H9 (cell line): ENCODE data around the gene ARHGAP35. TPM values are rescaled to one million over a fixed set of nuclear protein-coding genes. Genes with fewer than 3 reads are reported as not detected.

ENCODE experiments used
- DNase-seq: peaks from one replicate; pipeline ENCODE4 v3.0.0-alpha.2; 2017
- H2AFZ ChIP-seq: one replicate; pipeline ENCODE4 v1.6.1; 2013; ENCODE audit warnings: mild to moderate bottlenecking, low read length, control low read depth, moderate library complexity
- H2AK5ac ChIP-seq: 2 replicates; pipeline ENCODE4 v1.6.1; 2013; ENCODE audit warnings: low read length, control low read depth, mixed read lengths; ENCODE audit not compliant: insufficient read length
- H2BK120ac ChIP-seq: one replicate; pipeline ENCODE4 v1.6.1; 2013; ENCODE audit warnings: low read depth, mild to moderate bottlenecking, low read length, control low read depth, inconsistent platforms; ENCODE audit not compliant: poor library complexity, severe bottlenecking
- H2BK12ac ChIP-seq: 2 replicates; pipeline ENCODE4 v1.6.1; 2013; ENCODE audit warnings: low read length, control low read depth, mixed read lengths, low read depth; ENCODE audit not compliant: insufficient read length
- H2BK15ac ChIP-seq: 2 replicates; pipeline ENCODE4 v1.6.1; 2013; ENCODE audit warnings: low read depth, low read length, control low read depth
- H2BK20ac ChIP-seq: one replicate; pipeline ENCODE4 v1.6.1; 2013; ENCODE audit warnings: low read depth, mild to moderate bottlenecking, low read length, control low read depth, inconsistent platforms; ENCODE audit not compliant: poor library complexity, severe bottlenecking
- H2BK5ac ChIP-seq: 2 replicates; pipeline ENCODE4 v1.6.1; 2013; ENCODE audit warnings: low read length, control low read depth, mixed read lengths; ENCODE audit not compliant: insufficient read length
- H3K14ac ChIP-seq: 2 replicates; pipeline ENCODE4 v1.6.1; 2013; ENCODE audit warnings: low read length, control low read depth; ENCODE audit not compliant: insufficient read depth
- H3K18ac ChIP-seq: 2 replicates; pipeline ENCODE4 v1.6.1; 2013; ENCODE audit warnings: low read depth, mild to moderate bottlenecking, mixed read lengths, low read length, control low read depth; ENCODE audit not compliant: insufficient read length
- H3K23ac ChIP-seq: 2 replicates; pipeline ENCODE4 v1.6.1; 2013; ENCODE audit warnings: low read length, control low read depth, mixed read lengths, low read depth; ENCODE audit not compliant: insufficient read length
- H3K23me2 ChIP-seq: 2 replicates; pipeline ENCODE4 v1.6.1; 2013; ENCODE audit warnings: low read depth, mild to moderate bottlenecking, mixed read lengths, low read length, control low read depth; ENCODE audit not compliant: insufficient read length, poor library complexity, severe bottlenecking
- H3K27ac ChIP-seq: 2 replicates; pipeline ENCODE4 v1.5.1; 2013; ENCODE audit warnings: low read length, control low read depth, mixed read lengths, low read depth; ENCODE audit not compliant: insufficient read length
- H3K27me3 ChIP-seq: 2 replicates; pipeline ENCODE4 v1.6.1; 2013; ENCODE audit warnings: low read length, control low read depth, inconsistent platforms; ENCODE audit not compliant: insufficient read depth
- H3K4ac ChIP-seq: 2 replicates; pipeline ENCODE4 v1.6.1; 2013; ENCODE audit warnings: low read depth, mild to moderate bottlenecking, control low read depth, inconsistent platforms, low read length, moderate library complexity
- H3K4me1 ChIP-seq: 2 replicates; pipeline ENCODE4 v1.6.1; 2013; ENCODE audit warnings: low read length, control low read depth, inconsistent platforms; ENCODE audit not compliant: insufficient read depth
- H3K4me2 ChIP-seq: 2 replicates; pipeline ENCODE4 v1.6.1; 2013; ENCODE audit warnings: low read length, control low read depth, mixed read lengths; ENCODE audit not compliant: insufficient read length, insufficient read depth
- H3K56ac ChIP-seq: 2 replicates; pipeline ENCODE4 v1.6.1; 2013; ENCODE audit warnings: low read depth, mild to moderate bottlenecking, mixed read lengths, low read length, control low read depth; ENCODE audit not compliant: insufficient read length
- H3K79me1 ChIP-seq: 2 replicates; pipeline ENCODE4 v1.6.1; 2013; ENCODE audit warnings: low read depth, mild to moderate bottlenecking, moderate library complexity, low read length, control low read depth, inconsistent platforms; ENCODE audit not compliant: insufficient read depth, poor library complexity, severe bottlenecking
- H3K79me2 ChIP-seq: 2 replicates; pipeline ENCODE4 v1.6.1; 2013; ENCODE audit warnings: low read length, control low read depth, inconsistent platforms; ENCODE audit not compliant: insufficient read depth
- H3K9ac ChIP-seq: 2 replicates; pipeline ENCODE4 v1.6.1; 2013; ENCODE audit warnings: low read length, control low read depth, mixed read lengths; ENCODE audit not compliant: insufficient read length; ENCODE audit errors: extremely low read depth
- H3K9me3 ChIP-seq: one replicate; pipeline ENCODE4 v1.6.1; 2013; ENCODE audit warnings: low read depth, low read length, inconsistent platforms; ENCODE audit not compliant: control insufficient read depth
- H3T11ph ChIP-seq: one replicate; pipeline ENCODE4 v1.6.1; 2013; ENCODE audit warnings: mild to moderate bottlenecking, low read length, control low read depth, inconsistent platforms
- H4K20me1 ChIP-seq: one replicate; pipeline ENCODE4 v1.6.1; 2013; ENCODE audit not compliant: control insufficient read depth, insufficient read length, insufficient read depth
- H4K5ac ChIP-seq: 2 replicates; pipeline ENCODE4 v1.6.1; 2013; ENCODE audit warnings: low read depth, mild to moderate bottlenecking, mixed read lengths, low read length, control low read depth; ENCODE audit not compliant: insufficient read length
- H4K8ac ChIP-seq: replicated peaks from 2 replicates; pipeline ENCODE4 v1.6.1; 2013; ENCODE audit warnings: low read length, control low read depth, mixed read lengths, low read depth; ENCODE audit not compliant: insufficient read length
- H4K91ac ChIP-seq: 2 replicates; pipeline ENCODE4 v1.6.1; 2013; ENCODE audit warnings: low read depth, mild to moderate bottlenecking, moderate library complexity, mixed read lengths, low read length, control low read depth; ENCODE audit not compliant: insufficient read length
- H3K27ac Mint-ChIP-seq, 3 experiments: 2 replicates in 2 of 3; 3 replicates in 1 of 3; pipeline ENCODE4 v1.8.0; 2020 to 2021; ENCODE audit warnings: mixed read lengths in 3 of 3, mild to moderate bottlenecking in 1 of 3, moderate library complexity in 1 of 3
- H3K27me3 Mint-ChIP-seq: 2 replicates; pipeline ENCODE4 v1.8.0; 2021; ENCODE audit warnings: low read depth, mild to moderate bottlenecking, moderate library complexity, mixed read lengths
- H3K36me3 Mint-ChIP-seq, 3 experiments: 2 replicates in 2 of 3; 3 replicates in 1 of 3; pipeline ENCODE4 v1.8.0; 2020 to 2021; ENCODE audit warnings: low read depth in 3 of 3, mixed read lengths in 3 of 3; ENCODE audit not compliant: insufficient read depth in 1 of 3
- H3K4me1 Mint-ChIP-seq, 2 experiments: 2 replicates each; pipeline ENCODE4 v1.8.0; 2020; ENCODE audit warnings: mixed read lengths in 2 of 2
- H3K4me3 Mint-ChIP-seq, 2 experiments: 2 replicates in 1 of 2; 3 replicates in 1 of 2; pipeline ENCODE4 v1.8.0; 2020 to 2021; ENCODE audit warnings: mild to moderate bottlenecking in 2 of 2, mixed read lengths in 2 of 2, moderate library complexity in 1 of 2
- H3K9me3 Mint-ChIP-seq, 2 experiments: 2 replicates in 1 of 2; 3 replicates in 1 of 2; pipeline ENCODE4 v1.8.0; 2020; ENCODE audit warnings: mild to moderate bottlenecking in 2 of 2, mixed read lengths in 2 of 2, moderate library complexity in 1 of 2
- WGBS: extraction: QIAGEN DNeasy Blood & Tissue Kit; methylation state at CpG from one replicate; pipeline ENCODE4 v1.1.7; 2013; ENCODE audit warnings: missing lambda C conversion rate, low lambda C conversion rate, mixed read lengths; ENCODE audit not compliant: insufficient read length; ENCODE audit errors: extremely low coverage; 5-methylcytosine and 5-hydroxymethylcytosine counted together
- total RNA-seq: library from RNA; stranded (reverse); gene quantifications from 2 replicates; pipeline ENCODE4 v1.2.1, GENCODE V29; 2021
- TF ChIP-seq, protein P1 (sequence below): fragments of 200-600 bp; sonication (generic); conservative IDR thresholded peaks from 3 replicates; pipeline ENCODE4 v1.8.0; 2021; ENCODE audit warnings: antibody characterized with exemption, mild to moderate bottlenecking

ARHGAP35 gene
- total RNA-seq, 1 experiment from 2014 or later: 49.8 TPM

GRCh38 chr19:46902402-46902766, 41.6 kb downstream of the ARHGAP35 start:
- Histone ChIP-seq H3K23ac (no peak overlapping the region), H2BK12ac (no peak overlapping the region), H3K56ac (no peak overlapping the region), H3K4me1 (peaks cover 7% of the 10 kb centered on the region; the same call in 1 of the 2 replicates), H3K9me3 (no peaks in the 10 kb centered on the region), H4K91ac (no peak overlapping the region), H2BK20ac (no peak overlapping the region), H3K27ac (no peak overlapping the region), H3K79me1 (no peaks in the 10 kb centered on the region), H2BK15ac (no peak overlapping the region), H3K79me2 (peaks cover 3% of the 10 kb centered on the region; the same call in 1 of the 2 replicates), H3K18ac (no peak overlapping the region), H3K27me3 (no peaks in the 10 kb centered on the region), H3K4me2 (no peak overlapping the region), H3K9ac (no peak overlapping the region), H3T11ph (no peak overlapping the region), H3K4ac (no peak overlapping the region), H3K14ac (no peak overlapping the region), H4K20me1 (no peaks in the 10 kb centered on the region), H2AFZ (no peak overlapping the region), H2BK5ac (no peak overlapping the region), H2BK120ac (no peak overlapping the region), H3K23me2 (no peaks in the 10 kb centered on the region), H2AK5ac (no peak overlapping the region), H4K8ac (no peak overlapping the region), H4K5ac (no peak overlapping the region)
- H3K36me3 Mint-ChIP-seq: no peaks in the 10 kb centered on the region
- TF ChIP-seq, protein P1, sequence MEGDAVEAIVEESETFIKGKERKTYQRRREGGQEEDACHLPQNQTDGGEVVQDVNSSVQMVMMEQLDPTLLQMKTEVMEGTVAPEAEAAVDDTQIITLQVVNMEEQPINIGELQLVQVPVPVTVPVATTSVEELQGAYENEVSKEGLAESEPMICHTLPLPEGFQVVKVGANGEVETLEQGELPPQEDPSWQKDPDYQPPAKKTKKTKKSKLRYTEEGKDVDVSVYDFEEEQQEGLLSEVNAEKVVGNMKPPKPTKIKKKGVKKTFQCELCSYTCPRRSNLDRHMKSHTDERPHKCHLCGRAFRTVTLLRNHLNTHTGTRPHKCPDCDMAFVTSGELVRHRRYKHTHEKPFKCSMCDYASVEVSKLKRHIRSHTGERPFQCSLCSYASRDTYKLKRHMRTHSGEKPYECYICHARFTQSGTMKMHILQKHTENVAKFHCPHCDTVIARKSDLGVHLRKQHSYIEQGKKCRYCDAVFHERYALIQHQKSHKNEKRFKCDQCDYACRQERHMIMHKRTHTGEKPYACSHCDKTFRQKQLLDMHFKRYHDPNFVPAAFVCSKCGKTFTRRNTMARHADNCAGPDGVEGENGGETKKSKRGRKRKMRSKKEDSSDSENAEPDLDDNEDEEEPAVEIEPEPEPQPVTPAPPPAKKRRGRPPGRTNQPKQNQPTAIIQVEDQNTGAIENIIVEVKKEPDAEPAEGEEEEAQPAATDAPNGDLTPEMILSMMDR: no peak
- H3K4me1 Mint-ChIP-seq: peaks cover 34 to 36% of the 10 kb centered on the region in 2 experiments
- H3K27ac Mint-ChIP-seq: no peak overlapping the region
- H3K4me3 Mint-ChIP-seq: no peak overlapping the region
- no peak for DNase-seq
- H3K27me3 Mint-ChIP-seq: no peaks in the 10 kb centered on the region
- H3K9me3 Mint-ChIP-seq: no peaks in the 10 kb centered on the region
- WGBS: no CpG with 5 or more reads among the region's 4 CpGs
